Peyer's patch (tissue), 4 donors: ENCODE measurements around the gene FGFR4. TPM values are rescaled to one million over a fixed set of nuclear protein-coding genes. Genes with fewer than 3 reads are reported as not detected.

Experiments used
- DNase-seq, 3 donors: peaks; one replicate each; pipeline ENCODE4 v3.0.0-alpha.2; 2017 to 2019
- H3K27ac ChIP-seq, 4 donors: fragments of 200-600 bp; sonication (generic); one replicate each; pipeline ENCODE4 v1.5.1; 2016 to 2019
- H3K27me3 ChIP-seq, 2 donors: fragments of 200-600 bp; sonication (generic); one replicate each; pipeline ENCODE4 v1.5.1; 2019
- H3K36me3 ChIP-seq, 3 donors: fragments of 200-600 bp; sonication (generic); one replicate each; pipeline ENCODE4 v1.5.1; 2016 to 2019
- H3K4me1 ChIP-seq, 4 donors: fragments of 200-600 bp; sonication (generic); one replicate each; pipeline ENCODE4 v1.5.1; 2016 to 2019
- H3K4me3 ChIP-seq, 4 donors: fragments of 200-600 bp; sonication (generic); 1 replicate in 3 of 4; 2 replicates in 1 of 4; pipeline ENCODE4 v1.5.1; 2016 to 2019; ENCODE audit warnings: mild to moderate bottlenecking in 1 of 4
- H3K9me3 ChIP-seq, 4 donors: fragments of 200-600 bp; sonication (generic); one replicate each; pipeline ENCODE4 v1.5.1; 2016 to 2019; ENCODE audit warnings: mild to moderate bottlenecking in 1 of 4
- POLR2A ChIP-seq, 2 donors: fragments of 450-650 bp; IDR thresholded peaks; one replicate each; pipeline ENCODE4 v1.5.1; 2017; ENCODE audit warnings: antibody characterized with exemption in 2 of 2, mild to moderate bottlenecking in 2 of 2, moderate library complexity in 2 of 2
- total RNA-seq, 4 donors: library from RNA; depleted of rRNA; stranded (reverse); fragments of >200 nt; gene quantifications; one replicate each; pipeline ENCODE4 v1.1.0, GENCODE V29; 2016
- TF ChIP-seq, protein P1 (sequence below), 6 experiments: fragments of 450-650 bp in 4 of 6; fragments of 200-600 bp in 2 of 6; sonication (generic) in 1 of 6; IDR thresholded peaks; one replicate each; pipeline ENCODE4 v1.5.1; 2017 to 2019; ENCODE audit warnings: antibody characterized with exemption in 6 of 6, mild to moderate bottlenecking in 3 of 6, moderate library complexity in 1 of 6

Gene FGFR4
- total RNA-seq, 4 donors from 2014 or later: 43.0 to 264 (median 72.3) TPM

DNA sequence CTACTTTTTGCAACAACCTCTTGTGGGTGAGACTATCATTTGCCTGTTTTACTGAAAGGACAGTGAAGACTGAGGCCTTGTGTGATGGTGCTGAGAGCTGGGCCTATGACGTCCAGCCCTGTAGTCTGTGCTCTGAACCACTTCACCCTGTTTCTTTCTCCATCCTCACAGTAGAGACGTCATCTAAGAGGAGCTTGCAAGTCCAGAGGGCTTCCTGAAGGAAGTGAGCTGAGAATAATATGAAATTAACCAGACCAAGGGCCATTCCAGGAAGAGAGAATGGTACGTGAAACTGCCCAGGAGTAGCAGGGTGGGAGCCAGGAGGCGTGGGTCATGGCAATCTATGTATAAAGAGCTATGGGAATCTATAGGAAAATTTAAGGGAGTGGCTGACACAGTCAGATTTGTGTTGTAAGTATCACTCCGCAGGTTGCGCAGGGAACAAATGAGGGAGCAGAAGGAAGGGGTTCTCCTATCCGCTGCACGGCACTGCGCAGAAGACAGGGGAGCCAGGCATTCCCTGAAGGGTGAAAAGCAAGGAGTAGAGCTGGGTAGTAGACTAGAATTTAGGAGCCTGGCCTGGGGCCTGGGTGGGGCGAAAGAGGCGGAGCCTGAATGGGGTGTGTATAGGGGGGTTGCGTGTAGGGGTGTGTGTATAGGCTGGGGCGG, 596 bp upstream of the FGFR4 start:
- peaks cover 0 to 49% (median 4%) of the 10 kb centered on the region in 4 donors for H3K4me1 ChIP-seq
- no peak for DNase-seq
- H3K4me3 ChIP-seq: peak overlapping the region in 1 of 4 donors; percentile 74
- no peaks in the 10 kb centered on the region for H3K9me3 ChIP-seq
- peak overlapping the region; percentile 23 to 92 (median 74) for H3K27ac ChIP-seq
- H3K36me3 ChIP-seq: no peaks in the 10 kb centered on the region
- no peak for TF ChIP-seq POLR2A (IDR thresholded peaks at IDR 0.05)
- TF ChIP-seq, protein P1, sequence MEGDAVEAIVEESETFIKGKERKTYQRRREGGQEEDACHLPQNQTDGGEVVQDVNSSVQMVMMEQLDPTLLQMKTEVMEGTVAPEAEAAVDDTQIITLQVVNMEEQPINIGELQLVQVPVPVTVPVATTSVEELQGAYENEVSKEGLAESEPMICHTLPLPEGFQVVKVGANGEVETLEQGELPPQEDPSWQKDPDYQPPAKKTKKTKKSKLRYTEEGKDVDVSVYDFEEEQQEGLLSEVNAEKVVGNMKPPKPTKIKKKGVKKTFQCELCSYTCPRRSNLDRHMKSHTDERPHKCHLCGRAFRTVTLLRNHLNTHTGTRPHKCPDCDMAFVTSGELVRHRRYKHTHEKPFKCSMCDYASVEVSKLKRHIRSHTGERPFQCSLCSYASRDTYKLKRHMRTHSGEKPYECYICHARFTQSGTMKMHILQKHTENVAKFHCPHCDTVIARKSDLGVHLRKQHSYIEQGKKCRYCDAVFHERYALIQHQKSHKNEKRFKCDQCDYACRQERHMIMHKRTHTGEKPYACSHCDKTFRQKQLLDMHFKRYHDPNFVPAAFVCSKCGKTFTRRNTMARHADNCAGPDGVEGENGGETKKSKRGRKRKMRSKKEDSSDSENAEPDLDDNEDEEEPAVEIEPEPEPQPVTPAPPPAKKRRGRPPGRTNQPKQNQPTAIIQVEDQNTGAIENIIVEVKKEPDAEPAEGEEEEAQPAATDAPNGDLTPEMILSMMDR (IDR thresholded peaks at IDR 0.05): peak in 2 of 6 experiments; percentile 17 to 18
- H3K27me3 ChIP-seq: no peaks in the 10 kb centered on the region

GRCh38 chr5:177087398-177088005, 787 bp downstream of the FGFR4 start:
- no peak for DNase-seq
- peak overlapping the region; percentile 49 to 92 (median 74) for H3K27ac ChIP-seq
- peaks cover 0 to 52% (median 4%) of the 10 kb centered on the region in 4 donors for H3K4me1 ChIP-seq
- peak overlapping the region; percentile 47 to 74 (median 64) for H3K4me3 ChIP-seq
- TF ChIP-seq, protein P1 (IDR thresholded peaks at IDR 0.05): no peak
- TF ChIP-seq POLR2A (IDR thresholded peaks at IDR 0.05): no peak
- peaks cover 0 to 4% (median 0%) of the 10 kb centered on the region in 3 donors for H3K36me3 ChIP-seq
- H3K27me3 ChIP-seq: no peaks in the 10 kb centered on the region
- no peaks in the 10 kb centered on the region for H3K9me3 ChIP-seq

GRCh38 chr5:177089127-177089526, 2.4 kb downstream of the FGFR4 start:
- Histone ChIP-seq H3K4me3 (peak overlapping the region in 2 of 4 donors; percentile 1 to 8), H3K36me3 (peaks cover 0 to 14% (median 0%) of the 10 kb centered on the region in 3 donors), H3K4me1 (peaks cover 0 to 52% (median 4%) of the 10 kb centered on the region in 4 donors), H3K27me3 (no peaks in the 10 kb centered on the region), H3K9me3 (no peaks in the 10 kb centered on the region), H3K27ac (peak overlapping the region; percentile 23 to 91 (median 34))
- no peak for DNase-seq
- TF ChIP-seq, protein P1 (IDR thresholded peaks at IDR 0.05): no peak
- TF ChIP-seq POLR2A (IDR thresholded peaks at IDR 0.05): no peak

DNA sequence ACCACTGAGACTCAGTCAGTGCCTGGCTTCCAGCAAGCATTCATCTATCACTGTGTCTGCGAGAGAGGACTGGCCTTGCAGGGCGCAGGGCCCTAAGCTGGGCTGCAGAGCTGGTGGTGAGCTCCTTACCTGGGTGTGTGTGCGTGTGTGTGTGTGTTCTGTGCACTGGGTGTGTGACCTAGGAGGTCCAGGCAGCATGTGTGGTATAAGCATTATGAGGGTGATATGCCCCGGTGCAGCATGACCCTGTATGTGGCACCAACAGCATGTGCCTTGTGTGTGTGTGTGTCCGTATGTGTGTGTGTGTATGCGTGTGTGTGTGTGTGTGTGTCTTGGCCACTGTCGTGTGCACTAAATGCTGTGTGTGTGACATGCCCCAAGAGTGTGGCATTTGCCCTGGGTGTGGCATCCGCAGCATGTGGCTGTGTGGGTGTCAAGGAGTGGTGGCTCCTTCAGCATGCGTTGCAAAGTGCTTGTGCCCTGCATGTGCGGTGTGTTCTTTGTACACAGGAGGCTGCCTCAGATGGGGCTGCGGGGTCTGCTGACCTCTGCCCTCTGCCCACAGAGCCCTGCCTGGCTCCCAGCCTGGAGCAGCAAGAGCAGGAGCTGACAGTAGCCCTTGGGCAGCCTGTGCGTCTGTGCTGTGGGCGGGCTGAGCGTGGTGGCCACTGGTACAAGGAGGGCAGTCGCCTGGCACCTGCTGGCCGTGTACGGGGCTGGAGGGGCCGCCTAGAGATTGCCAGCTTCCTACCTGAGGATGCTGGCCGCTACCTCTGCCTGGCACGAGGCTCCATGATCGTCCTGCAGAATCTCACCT, 3.3 kb downstream of the FGFR4 start:
- no peak for TF ChIP-seq POLR2A (IDR thresholded peaks at IDR 0.05)
- TF ChIP-seq, protein P1 (IDR thresholded peaks at IDR 0.05): no peak
- DNase-seq: peak in 2 of 3 donors; percentile 65 to 73

GRCh38 chr5:177090813-177091212, 4.1 kb downstream of the FGFR4 start:
- no peak overlapping the region for H3K27ac ChIP-seq
- no peak overlapping the region for H3K4me3 ChIP-seq
- H3K9me3 ChIP-seq: no peaks in the 10 kb centered on the region
- no peak for TF ChIP-seq POLR2A (IDR thresholded peaks at IDR 0.05)
- TF ChIP-seq, protein P1 (IDR thresholded peaks at IDR 0.05): no peak
- H3K27me3 ChIP-seq: no peaks in the 10 kb centered on the region
- DNase-seq: no peak
- H3K36me3 ChIP-seq: peaks cover 0 to 16% (median 0%) of the 10 kb centered on the region in 3 donors
- peaks cover 0 to 49% (median 4%) of the 10 kb centered on the region in 4 donors for H3K4me1 ChIP-seq

More for the DNA sequence above, 3.3 kb downstream of the FGFR4 start:
- peaks cover 0 to 14% (median 0%) of the 10 kb centered on the region in 3 donors for H3K36me3 ChIP-seq
- H3K27me3 ChIP-seq: no peaks in the 10 kb centered on the region
- H3K4me3 ChIP-seq: peak overlapping the region in 1 of 4 donors; percentile 8
- H3K27ac ChIP-seq: peak overlapping the region; percentile 23 to 91 (median 34)
- no peaks in the 10 kb centered on the region for H3K9me3 ChIP-seq
- H3K4me1 ChIP-seq: peaks cover 0 to 52% (median 4%) of the 10 kb centered on the region in 4 donors
